Fibroblast of the conjunctiva (primary cell): Measurements from ENCODE around the gene SLC39A11.
"Not testable (repeated sequence)": the region's sequence is repeated elsewhere in the genome, so short reads cannot be mapped to it uniquely, and the experiment has no call there.

ENCODE experiments used
- DNase-seq: peaks from one replicate; pipeline ENCODE4 v3.0.0-alpha.2; 2010; ENCODE audit warnings: low read depth

SLC39A11 gene

GRCh38 chr17:73071066-73071999, 21.2 kb downstream of the SLC39A11 start:
- DNase-seq, result no peak

GRCh38 chr17:73069841-73070240, 22.6 kb downstream of the SLC39A11 start:
- no peak for DNase-seq

GRCh38 chr17:73069164-73069770, 23.2 kb downstream of the SLC39A11 start:
- no peak for DNase-seq

- peak; percentile 63 for DNase-seq
These were observed 23.9 kb downstream of the SLC39A11 start for GRCh38 chr17:73068322-73069153.

- DNase-seq, result peak; percentile 71
These were observed 24.8 kb downstream of the SLC39A11 start for GRCh38 chr17:73067699-73068098.

GRCh38 chr17:73067075-73067474, 25.4 kb downstream of the SLC39A11 start:
- DNase-seq, result no peak

GRCh38 chr17:73066148-73066884, 26.2 kb downstream of the SLC39A11 start:
- DNase-seq, result no peak

GRCh38 chr17:73065376-73065775, 27.1 kb downstream of the SLC39A11 start:
- DNase-seq, result no peak

GRCh38 chr17:73064084-73064938, 28.2 kb downstream of the SLC39A11 start:
- DNase-seq, result no peak

- DNase-seq, result no peak
These were observed 29.8 kb downstream of the SLC39A11 start for GRCh38 chr17:73062726-73063125.

- DNase-seq, result no peak
These were observed 31.3 kb downstream of the SLC39A11 start for GRCh38 chr17:73061161-73061560.

GRCh38 chr17:73060721-73061120, 31.8 kb downstream of the SLC39A11 start:
- DNase-seq, result no peak

GRCh38 chr17:73059713-73060112, 32.8 kb downstream of the SLC39A11 start:
- not testable (repeated sequence) for DNase-seq

GRCh38 chr17:73058022-73058421, 34.5 kb downstream of the SLC39A11 start:
- DNase-seq, result peak; percentile 31

GRCh38 chr17:73057196-73057595, 35.3 kb downstream of the SLC39A11 start:
- DNase-seq, result no peak

- no peak for DNase-seq
These were observed 39.6 kb downstream of the SLC39A11 start for GRCh38 chr17:73052923-73053322.

GRCh38 chr17:73050797-73051196, 41.7 kb downstream of the SLC39A11 start:
- DNase-seq, result no peak

- no peak for DNase-seq
These were observed 44.3 kb downstream of the SLC39A11 start for GRCh38 chr17:73048170-73048569.

- no peak for DNase-seq
These were observed 46.8 kb downstream of the SLC39A11 start for GRCh38 chr17:73045724-73046123.

GRCh38 chr17:73043686-73044581, 48.6 kb downstream of the SLC39A11 start:
- peak; percentile 89 for DNase-seq
